Erythroblast (primary cell): Measurements from ENCODE around the gene NDUFC1.

Experiments
- GATA1 ChIP-seq: IDR thresholded peaks from 2 replicates; pipeline ENCODE4 v1.6.1; 2011; ENCODE audit warnings: low read depth, mild to moderate bottlenecking, control low read depth, low read length, moderate library complexity
- POLR2A ChIP-seq: IDR thresholded peaks from 2 replicates; pipeline ENCODE4 v1.6.1; 2011; ENCODE audit warnings: mild to moderate bottlenecking, low read length

DNA sequence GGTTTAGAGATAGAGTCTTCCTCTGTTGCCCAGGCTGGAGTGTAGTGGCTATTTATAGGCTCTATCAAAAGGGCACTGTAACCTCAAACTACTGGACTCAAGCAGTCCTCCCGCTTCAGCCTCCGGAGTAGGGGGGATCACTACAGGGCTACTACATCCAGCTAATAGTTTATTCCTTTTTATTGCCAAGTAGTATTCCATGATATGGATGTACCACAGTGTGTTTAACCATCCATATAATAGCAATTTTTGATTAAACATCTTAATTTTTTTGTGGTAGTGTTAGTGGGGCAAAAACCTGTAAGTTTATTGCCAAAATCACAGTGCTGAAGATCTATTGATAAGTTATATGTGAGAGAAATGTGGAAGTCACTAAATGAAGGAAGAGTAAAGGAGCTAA, 2.6 kb upstream of the NDUFC1 start:
- no peak for TF ChIP-seq POLR2A
- TF ChIP-seq GATA1: no peak
